ENCODE results near the gene CFH.
"Not testable (repeated sequence)": the region's sequence is repeated elsewhere in the genome, so short reads cannot be mapped to it uniquely, and the experiment has no call there.

CFH gene

DNA sequence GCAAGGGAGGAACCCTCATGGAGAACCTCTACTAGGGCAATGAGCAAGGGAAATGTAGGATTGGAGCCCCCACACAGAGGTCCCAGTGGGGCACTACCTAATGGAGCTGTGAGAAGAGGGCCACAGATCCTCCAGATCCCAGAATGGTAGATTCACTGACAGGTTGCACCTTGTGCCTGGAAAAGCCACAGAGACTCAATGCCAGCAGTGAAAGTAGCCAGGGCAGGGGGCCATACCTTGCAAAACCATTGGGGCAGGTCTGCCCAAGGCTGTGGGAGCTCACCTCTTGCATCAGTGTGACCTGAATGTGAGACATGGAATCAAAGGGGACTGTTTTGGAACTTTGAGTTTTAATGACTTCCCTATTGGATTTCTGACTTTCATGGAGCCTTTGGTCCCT lies 17.9 kb downstream of the CFH start:
- H3K4me1 ChIP-seq (ENCODE audit: control insufficient read depth, insufficient read depth, low read length): no peaks in the 10 kb centered on the region
- H3K4me3 ChIP-seq (ENCODE audit: low read length): no peak overlapping the region
- no peaks in the 10 kb centered on the region for H3K9me3 ChIP-seq (ENCODE audit: control insufficient read depth, low read length)
- H3K27me3 ChIP-seq (ENCODE audit: control insufficient read depth, insufficient read depth, low read length): no peaks in the 10 kb centered on the region
- no peaks in the 10 kb centered on the region for H3K36me3 ChIP-seq (ENCODE audit: control insufficient read depth, insufficient read depth, low read length)
- no peak overlapping the region for H3K9ac ChIP-seq (ENCODE audit: low read length)

DNA sequence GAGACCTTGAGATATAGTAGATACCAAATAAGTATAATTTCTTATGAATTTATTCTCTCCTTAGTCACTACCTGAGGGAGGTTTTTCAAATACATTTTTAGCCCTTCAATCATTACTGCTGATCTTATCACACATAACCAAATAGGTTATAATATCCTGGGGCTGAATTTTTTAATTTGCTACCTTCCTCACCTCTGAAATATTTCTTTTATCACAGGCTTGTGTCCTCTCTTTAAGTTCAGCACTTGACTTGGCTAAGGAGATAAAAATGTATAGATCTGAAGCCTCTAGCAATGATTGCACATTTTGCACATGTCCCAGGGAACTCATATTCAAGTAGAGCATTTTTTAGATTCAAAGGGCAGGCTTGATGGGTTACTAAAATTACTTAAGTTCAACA lies 23.1 kb downstream of the CFH start:
- Histone ChIP-seq H3K36me3 (ENCODE audit: control insufficient read depth, insufficient read depth, low read length) (no peaks in the 10 kb centered on the region), H3K9ac (ENCODE audit: low read length) (no peak overlapping the region), H3K4me3 (ENCODE audit: low read length) (no peak overlapping the region)

DNA sequence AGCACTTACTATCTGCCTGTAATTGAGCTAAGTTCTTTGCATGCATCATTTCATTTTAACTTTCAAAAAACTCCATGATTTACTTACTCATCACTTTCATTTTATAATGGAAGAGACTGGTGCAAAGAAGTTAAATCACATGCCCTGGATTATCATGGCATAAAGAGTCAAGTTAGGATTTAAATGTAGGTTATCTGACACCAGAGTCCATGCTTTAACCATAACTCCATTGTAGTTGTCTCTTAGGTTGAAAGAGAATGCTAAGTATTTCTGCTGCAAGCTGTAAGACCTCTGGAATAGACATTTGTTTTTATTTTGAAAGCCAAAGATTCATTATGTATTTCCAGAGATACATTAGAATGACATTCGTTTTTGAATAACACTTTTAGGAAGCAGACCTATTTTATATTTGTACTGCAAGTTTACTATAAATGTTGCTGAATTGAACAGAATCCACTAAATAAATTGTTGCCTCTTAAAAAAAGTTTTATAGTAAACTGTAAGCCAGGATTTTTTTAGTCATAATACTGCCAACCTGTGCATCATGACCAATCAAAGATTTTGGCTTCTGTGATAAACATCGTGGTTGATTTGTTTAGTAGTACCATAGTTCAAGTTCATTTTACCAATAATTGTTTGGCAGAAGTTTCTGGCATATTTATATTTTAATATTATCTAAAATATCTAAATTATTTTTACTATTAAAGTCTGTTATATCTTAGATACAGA lies 26.1 kb downstream of the CFH start:
- no peaks in the 10 kb centered on the region for H3K36me3 ChIP-seq (ENCODE audit: control insufficient read depth, insufficient read depth, low read length)

More for the DNA sequence above, 23.1 kb downstream of the CFH start:
- Histone ChIP-seq H3K4me1 (ENCODE audit: control insufficient read depth, insufficient read depth, low read length) (no peaks in the 10 kb centered on the region), H3K27me3 (ENCODE audit: control insufficient read depth, insufficient read depth, low read length) (no peaks in the 10 kb centered on the region), H3K9me3 (ENCODE audit: control insufficient read depth, low read length) (no peaks in the 10 kb centered on the region)

DNA sequence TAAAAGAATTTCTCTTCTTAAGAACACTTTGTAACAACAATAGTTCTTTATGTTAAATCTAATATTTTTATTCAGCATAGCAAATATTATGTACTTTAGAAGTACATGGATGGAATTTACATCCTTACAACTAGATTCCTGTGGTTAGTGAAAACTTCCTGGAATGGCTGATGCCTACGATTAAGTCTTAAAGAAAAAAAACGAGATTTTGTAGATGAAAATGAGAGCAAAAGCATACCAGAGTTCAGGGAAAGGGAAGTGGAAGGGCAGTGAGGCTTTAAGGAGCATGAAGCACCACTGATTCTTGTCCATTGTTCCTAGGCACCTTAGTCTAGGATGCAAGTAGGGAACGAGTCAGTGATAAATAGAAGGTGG lies 26.7 kb downstream of the CFH start:
- H3K4me3 ChIP-seq (ENCODE audit: low read length): no peak overlapping the region
- no peaks in the 10 kb centered on the region for H3K36me3 ChIP-seq (ENCODE audit: control insufficient read depth, insufficient read depth, low read length)
- no peaks in the 10 kb centered on the region for H3K4me1 ChIP-seq (ENCODE audit: control insufficient read depth, insufficient read depth, low read length)
- no peaks in the 10 kb centered on the region for H3K9me3 ChIP-seq (ENCODE audit: control insufficient read depth, low read length)
- H3K27me3 ChIP-seq (ENCODE audit: control insufficient read depth, insufficient read depth, low read length): no peaks in the 10 kb centered on the region
- no peak overlapping the region for H3K9ac ChIP-seq (ENCODE audit: low read length)

More for the DNA sequence above, 26.1 kb downstream of the CFH start:
- Histone ChIP-seq H3K4me1 (ENCODE audit: control insufficient read depth, insufficient read depth, low read length) (no peaks in the 10 kb centered on the region), H3K4me3 (ENCODE audit: low read length) (no peak overlapping the region), H3K9ac (ENCODE audit: low read length) (no peak overlapping the region), H3K27me3 (ENCODE audit: control insufficient read depth, insufficient read depth, low read length) (no peaks in the 10 kb centered on the region), H3K9me3 (ENCODE audit: control insufficient read depth, low read length) (no peaks in the 10 kb centered on the region)

DNA sequence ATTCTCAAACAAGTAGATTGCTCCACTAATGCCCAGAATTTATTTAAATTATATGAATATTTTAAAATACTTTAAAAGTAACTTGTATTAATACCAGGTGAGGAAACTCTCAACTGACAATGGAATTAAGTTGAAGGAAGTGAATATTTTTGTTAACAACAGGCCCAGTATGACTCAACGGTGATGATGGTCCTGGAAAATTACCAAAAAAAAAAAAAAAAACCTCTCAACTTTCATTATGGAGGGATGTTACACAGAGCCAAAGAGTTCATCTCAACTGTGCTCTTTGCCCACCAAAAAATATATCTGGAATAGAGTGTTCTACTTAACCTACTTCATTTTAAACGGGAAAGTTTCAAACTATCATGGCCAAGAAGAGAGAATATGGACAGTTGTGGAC lies 28.3 kb downstream of the CFH start:
- no peak overlapping the region for H3K4me3 ChIP-seq (ENCODE audit: low read length)
- H3K36me3 ChIP-seq (ENCODE audit: control insufficient read depth, insufficient read depth, low read length): no peaks in the 10 kb centered on the region
- no peaks in the 10 kb centered on the region for H3K27me3 ChIP-seq (ENCODE audit: control insufficient read depth, insufficient read depth, low read length)
- H3K9me3 ChIP-seq (ENCODE audit: control insufficient read depth, low read length): no peaks in the 10 kb centered on the region
- no peak overlapping the region for H3K9ac ChIP-seq (ENCODE audit: low read length)
- H3K4me1 ChIP-seq (ENCODE audit: control insufficient read depth, insufficient read depth, low read length): no peaks in the 10 kb centered on the region

DNA sequence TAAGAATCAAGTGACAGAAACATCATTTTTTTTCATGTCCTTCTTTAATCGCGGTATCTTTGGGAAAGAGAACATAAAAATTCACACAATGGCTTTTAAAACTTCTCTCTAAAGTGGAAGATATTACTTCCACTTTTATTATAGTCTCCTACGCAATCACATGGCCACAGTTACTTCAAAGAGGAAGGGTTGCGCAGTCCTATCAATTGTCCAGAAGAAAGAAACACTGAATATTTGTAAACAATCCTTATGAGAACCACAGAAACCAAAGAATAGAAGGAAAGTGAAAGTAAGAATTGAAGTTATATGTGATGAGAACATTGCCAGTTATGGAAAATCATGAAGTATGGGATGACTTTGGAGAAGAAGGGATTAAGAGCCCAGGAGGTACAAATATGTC lies 32.6 kb downstream of the CFH start:
- no peaks in the 10 kb centered on the region for H3K4me1 ChIP-seq (ENCODE audit: control insufficient read depth, insufficient read depth, low read length)
- H3K9ac ChIP-seq (ENCODE audit: low read length): no peak overlapping the region
- no peaks in the 10 kb centered on the region for H3K27me3 ChIP-seq (ENCODE audit: control insufficient read depth, insufficient read depth, low read length)
- H3K9me3 ChIP-seq (ENCODE audit: control insufficient read depth, low read length): no peaks in the 10 kb centered on the region
- no peaks in the 10 kb centered on the region for H3K36me3 ChIP-seq (ENCODE audit: control insufficient read depth, insufficient read depth, low read length)
- H3K4me3 ChIP-seq (ENCODE audit: low read length): no peak overlapping the region

DNA sequence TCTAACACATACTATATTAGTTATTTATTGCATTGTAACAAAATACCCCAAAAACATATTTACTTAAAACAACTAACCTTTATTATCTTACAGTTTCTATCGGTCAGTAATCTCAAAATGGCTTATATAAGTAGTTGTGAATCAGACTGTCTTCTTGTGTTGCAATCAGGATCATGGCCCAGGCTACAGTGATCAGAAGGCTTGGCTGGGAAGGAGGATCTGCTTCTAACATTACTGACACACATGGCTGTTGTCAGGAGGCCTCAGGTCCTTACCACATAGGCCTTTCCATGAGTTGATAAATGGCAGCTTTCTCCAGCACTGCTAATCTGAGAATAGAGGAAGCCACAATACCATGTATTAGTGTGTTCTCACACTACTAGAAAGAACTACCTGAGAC lies 33.7 kb downstream of the CFH start:
- H3K9ac ChIP-seq (ENCODE audit: low read length): no peak overlapping the region
- no peaks in the 10 kb centered on the region for H3K36me3 ChIP-seq (ENCODE audit: control insufficient read depth, insufficient read depth, low read length)
- H3K9me3 ChIP-seq (ENCODE audit: control insufficient read depth, low read length): no peaks in the 10 kb centered on the region
- H3K4me1 ChIP-seq (ENCODE audit: control insufficient read depth, insufficient read depth, low read length): no peaks in the 10 kb centered on the region
- H3K27me3 ChIP-seq (ENCODE audit: control insufficient read depth, insufficient read depth, low read length): no peaks in the 10 kb centered on the region
- no peak overlapping the region for H3K4me3 ChIP-seq (ENCODE audit: low read length)

DNA sequence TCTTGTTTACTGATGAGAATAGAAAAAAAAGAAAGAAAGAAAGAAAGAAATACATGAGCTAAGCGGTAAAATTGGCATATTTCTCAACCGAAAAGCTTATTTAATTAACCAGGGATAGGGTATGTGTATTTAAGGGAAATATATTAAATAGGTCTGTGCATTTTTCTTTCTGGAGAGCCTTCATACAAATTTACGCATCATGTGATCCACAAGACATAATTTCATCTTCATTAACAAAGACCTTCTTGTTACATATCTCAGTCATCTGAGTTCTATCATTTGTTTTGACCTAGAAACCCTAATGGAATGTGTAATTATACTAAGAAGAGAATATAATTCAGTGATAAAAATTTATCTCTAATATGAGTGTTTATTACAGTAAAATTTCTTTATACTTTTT lies 37.2 kb downstream of the CFH start:
- Histone ChIP-seq H3K9me3 (ENCODE audit: control insufficient read depth, low read length) (no peaks in the 10 kb centered on the region), H3K36me3 (ENCODE audit: control insufficient read depth, insufficient read depth, low read length) (no peaks in the 10 kb centered on the region), H3K4me1 (ENCODE audit: control insufficient read depth, insufficient read depth, low read length) (no peaks in the 10 kb centered on the region), H3K27me3 (ENCODE audit: control insufficient read depth, insufficient read depth, low read length) (no peaks in the 10 kb centered on the region), H3K9ac (ENCODE audit: low read length) (no peak overlapping the region), H3K4me3 (ENCODE audit: low read length) (no peak overlapping the region)

DNA sequence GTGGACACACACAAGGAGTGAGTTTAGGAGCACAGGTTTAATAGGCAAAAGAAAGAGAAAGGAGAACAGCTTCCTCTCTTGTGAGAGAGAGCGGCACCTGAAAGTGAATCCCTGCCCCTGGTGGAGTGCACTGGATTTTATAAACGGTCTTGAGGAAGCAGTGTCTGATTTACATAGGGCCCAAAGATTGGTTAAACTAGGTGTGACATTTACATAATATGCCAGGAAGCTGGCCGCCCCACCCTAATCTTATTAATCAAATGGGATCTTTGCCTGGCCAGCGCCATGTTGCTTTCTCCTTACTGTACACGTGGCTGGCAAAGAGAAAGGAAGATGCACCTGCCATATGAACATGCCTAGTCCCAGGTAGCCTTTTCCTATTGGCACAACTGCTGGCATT lies 38.7 kb downstream of the CFH start:
- H3K36me3 ChIP-seq (ENCODE audit: control insufficient read depth, insufficient read depth, low read length): no peaks in the 10 kb centered on the region
- no peak overlapping the region for H3K4me3 ChIP-seq (ENCODE audit: low read length)
- no peaks in the 10 kb centered on the region for H3K27me3 ChIP-seq (ENCODE audit: control insufficient read depth, insufficient read depth, low read length)
- H3K9ac ChIP-seq (ENCODE audit: low read length): no peak overlapping the region
- no peaks in the 10 kb centered on the region for H3K9me3 ChIP-seq (ENCODE audit: control insufficient read depth, low read length)
- H3K4me1 ChIP-seq (ENCODE audit: control insufficient read depth, insufficient read depth, low read length): no peaks in the 10 kb centered on the region

DNA sequence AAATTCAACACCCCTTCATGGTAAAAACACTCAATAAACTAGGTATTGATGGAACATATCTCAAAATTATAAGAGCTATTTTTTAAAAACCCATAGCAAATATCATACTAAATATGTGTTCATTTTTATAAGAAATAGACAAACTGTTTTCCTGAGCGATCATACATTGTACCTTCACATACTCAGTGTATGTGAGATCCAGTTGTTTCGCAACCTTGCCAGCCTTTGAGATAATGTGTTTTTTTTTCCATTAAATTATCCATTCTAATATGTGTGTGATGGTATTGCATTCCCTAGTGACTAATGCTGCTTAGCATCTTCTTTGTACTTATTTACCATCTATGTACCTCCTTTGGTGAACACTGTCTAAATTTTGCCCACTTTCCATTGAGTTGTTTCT lies 47.1 kb downstream of the CFH start:
- no peaks in the 10 kb centered on the region for H3K36me3 ChIP-seq (ENCODE audit: control insufficient read depth, insufficient read depth, low read length)
- H3K4me3 ChIP-seq (ENCODE audit: low read length): no peak overlapping the region
- H3K4me1 ChIP-seq (ENCODE audit: control insufficient read depth, insufficient read depth, low read length): no peaks in the 10 kb centered on the region
- H3K27me3 ChIP-seq (ENCODE audit: control insufficient read depth, insufficient read depth, low read length): no peaks in the 10 kb centered on the region
- no peak overlapping the region for H3K9ac ChIP-seq (ENCODE audit: low read length)
- H3K9me3 ChIP-seq (ENCODE audit: control insufficient read depth, low read length): no peaks in the 10 kb centered on the region

DNA sequence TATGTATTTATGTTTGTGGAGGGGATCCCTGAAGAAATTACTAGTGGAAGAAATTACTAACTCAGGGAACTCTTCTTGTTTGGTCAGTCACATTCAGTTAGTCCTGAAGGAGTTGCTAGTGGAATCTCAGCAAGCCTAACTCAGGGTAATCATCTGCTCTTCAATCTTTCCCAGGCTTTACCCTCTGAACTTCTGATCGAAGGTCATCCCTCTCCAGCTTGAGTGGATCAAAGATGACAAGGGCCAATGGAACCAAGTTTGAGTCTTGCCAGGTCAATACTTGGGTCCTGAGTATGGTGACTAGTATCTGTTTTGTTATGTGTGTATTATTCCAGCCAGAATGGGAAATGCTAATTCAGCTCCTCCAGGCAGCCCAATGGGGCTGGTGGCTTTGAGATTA lies 49.3 kb downstream of the CFH start:
- no peak overlapping the region for H3K4me3 ChIP-seq (ENCODE audit: low read length)
- H3K4me1 ChIP-seq (ENCODE audit: control insufficient read depth, insufficient read depth, low read length): no peaks in the 10 kb centered on the region
- H3K9ac ChIP-seq (ENCODE audit: low read length): no peak overlapping the region
- H3K27me3 ChIP-seq (ENCODE audit: control insufficient read depth, insufficient read depth, low read length): no peaks in the 10 kb centered on the region
- no peaks in the 10 kb centered on the region for H3K36me3 ChIP-seq (ENCODE audit: control insufficient read depth, insufficient read depth, low read length)
- H3K9me3 ChIP-seq (ENCODE audit: control insufficient read depth, low read length): no peaks in the 10 kb centered on the region

DNA sequence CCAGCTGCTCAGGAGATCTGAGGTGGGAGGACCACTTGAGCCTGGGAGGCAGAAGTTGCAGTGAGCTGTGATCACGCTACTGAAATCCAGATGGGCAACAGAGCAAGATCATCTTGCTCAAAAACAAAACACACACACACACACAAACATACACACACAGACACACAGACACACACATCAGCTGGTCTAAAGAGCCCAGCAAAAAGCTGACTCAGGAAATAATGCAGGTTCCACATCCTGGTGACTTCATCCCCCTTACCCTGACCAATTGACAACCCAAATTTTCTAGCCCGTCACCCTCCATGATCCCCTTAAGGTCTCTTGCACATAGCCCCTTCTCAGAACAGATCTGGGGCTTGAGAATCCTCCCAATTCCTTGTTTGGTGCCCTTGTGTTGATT lies 58.0 kb downstream of the CFH start:
- not testable (repeated sequence) for H3K27me3 ChIP-seq (ENCODE audit: control insufficient read depth, insufficient read depth, low read length); H3K9me3 ChIP-seq (ENCODE audit: control insufficient read depth, low read length); H3K9ac ChIP-seq (ENCODE audit: low read length)

DNA sequence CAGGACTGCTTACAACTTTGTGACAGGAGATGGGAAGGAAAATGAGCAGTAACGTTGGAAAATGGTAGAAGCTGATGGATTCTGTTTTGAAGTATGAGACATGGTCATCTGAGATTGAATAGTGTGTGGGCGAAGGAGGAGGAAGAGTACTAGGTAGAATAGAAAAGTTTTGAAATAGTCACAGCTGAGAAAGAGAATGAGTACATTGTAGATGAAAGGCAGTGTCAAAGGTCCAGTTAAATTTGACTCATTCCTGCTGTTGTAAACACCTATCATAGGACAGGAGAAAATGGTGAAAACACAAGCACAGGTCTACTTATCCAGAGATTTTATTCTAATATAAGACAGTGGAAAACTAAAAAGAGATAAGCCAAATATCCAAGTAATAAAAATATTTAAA lies 66.0 kb downstream of the CFH start:
- Histone ChIP-seq H3K27me3 (ENCODE audit: control insufficient read depth, insufficient read depth, low read length) (no peaks in the 10 kb centered on the region), H3K9ac (ENCODE audit: low read length) (no peak overlapping the region), H3K9me3 (ENCODE audit: control insufficient read depth, low read length) (no peaks in the 10 kb centered on the region), H3K4me1 (ENCODE audit: control insufficient read depth, insufficient read depth, low read length) (no peaks in the 10 kb centered on the region), H3K36me3 (ENCODE audit: control insufficient read depth, insufficient read depth, low read length) (no peaks in the 10 kb centered on the region), H3K4me3 (ENCODE audit: low read length) (no peak overlapping the region)

More for the DNA sequence above, 58.0 kb downstream of the CFH start:
- H3K36me3 ChIP-seq (ENCODE audit: control insufficient read depth, insufficient read depth, low read length); H3K4me3 ChIP-seq (ENCODE audit: low read length); H3K4me1 ChIP-seq (ENCODE audit: control insufficient read depth, insufficient read depth, low read length): not testable (repeated sequence)
